Duodenal mucosa (tissue), 2 donors: ENCODE measurements around the gene DIP2C.

Experiments used
- H3K27ac ChIP-seq: one replicate; pipeline ENCODE4 v1.7.0; 2013; ENCODE audit warnings: low read depth, low read length
- H3K27me3 ChIP-seq, 2 donors: one replicate each; pipeline ENCODE4 v1.7.0; 2013; ENCODE audit warnings: low read length in 2 of 2, control low read depth in 1 of 2; ENCODE audit not compliant: insufficient read depth in 2 of 2, control insufficient read depth in 1 of 2
- H3K36me3 ChIP-seq, 2 donors: one replicate each; pipeline ENCODE4 v1.7.0; 2013; ENCODE audit warnings: low read length in 2 of 2, control low read depth in 1 of 2; ENCODE audit not compliant: insufficient read depth in 2 of 2, control insufficient read depth in 1 of 2
- H3K4me1 ChIP-seq, 2 donors: one replicate each; pipeline ENCODE4 v1.7.0; 2013; ENCODE audit warnings: low read length in 2 of 2, control low read depth in 1 of 2; ENCODE audit not compliant: insufficient read depth in 2 of 2, control insufficient read depth in 1 of 2
- H3K4me3 ChIP-seq, 2 donors: one replicate each; pipeline ENCODE4 v1.7.0; 2013; ENCODE audit warnings: low read length in 2 of 2, low read depth in 1 of 2
- H3K9ac ChIP-seq, 2 donors: one replicate each; pipeline ENCODE4 v1.7.0; 2013; ENCODE audit warnings: low read length in 2 of 2, low read depth in 1 of 2
- H3K9me3 ChIP-seq, 2 donors: one replicate each; pipeline ENCODE4 v1.7.0; 2013; ENCODE audit warnings: low read length in 2 of 2, control low read depth in 1 of 2; ENCODE audit not compliant: control insufficient read depth in 1 of 2

DIP2C gene

GRCh38 chr10:290026-290725, 399.3 kb downstream of the DIP2C start:
- Histone ChIP-seq H3K4me3 (no peak overlapping the region), H3K4me1 (no peaks in the 10 kb centered on the region), H3K9me3 (no peaks in the 10 kb centered on the region), H3K27me3 (no peaks in the 10 kb centered on the region), H3K9ac (no peak overlapping the region), H3K27ac (no peak overlapping the region), H3K36me3 (peaks cover 0 to 15% of the 10 kb centered on the region in 2 donors)

DNA sequence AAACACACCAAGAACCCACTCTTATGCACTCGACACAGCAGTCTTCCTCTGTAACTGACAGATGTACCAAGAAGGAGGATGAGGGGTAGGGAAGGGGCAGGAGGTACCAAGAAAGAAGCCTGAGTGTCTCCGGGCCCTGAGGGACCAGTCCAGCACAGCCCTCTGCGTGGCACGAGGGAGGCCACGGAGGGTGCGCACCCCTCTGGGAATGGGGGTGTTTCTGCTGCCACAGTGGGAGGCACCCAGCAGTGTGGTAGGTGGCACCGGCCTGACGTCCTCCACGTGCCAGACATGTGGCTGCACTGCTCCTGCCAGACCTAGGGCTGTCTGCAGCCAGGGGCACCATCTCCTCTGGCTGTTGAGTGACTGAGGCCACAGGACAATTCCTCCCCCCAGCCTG, 399.9 kb downstream of the DIP2C start:
- Histone ChIP-seq H3K9me3 (no peaks in the 10 kb centered on the region), H3K4me1 (no peaks in the 10 kb centered on the region), H3K27ac (no peak overlapping the region), H3K9ac (no peak overlapping the region), H3K36me3 (peaks cover 0 to 18% of the 10 kb centered on the region in 2 donors), H3K4me3 (no peak overlapping the region), H3K27me3 (no peaks in the 10 kb centered on the region)

- Histone ChIP-seq H3K9me3 (no peaks in the 10 kb centered on the region), H3K27ac (no peak overlapping the region)
Observed at GRCh38 chr10:288316-289200, 400.9 kb downstream of the DIP2C start.

GRCh38 chr10:287814-288213, 401.7 kb downstream of the DIP2C start:
- Histone ChIP-seq H3K27ac (no peak overlapping the region), H3K36me3 (peaks cover 8 to 29% of the 10 kb centered on the region in 2 donors), H3K4me1 (no peaks in the 10 kb centered on the region), H3K4me3 (no peak overlapping the region), H3K27me3 (no peaks in the 10 kb centered on the region), H3K9ac (no peak overlapping the region), H3K9me3 (no peaks in the 10 kb centered on the region)

More at GRCh38 chr10:288316-289200, 400.9 kb downstream of the DIP2C start:
- Histone ChIP-seq H3K36me3 (peaks cover 5 to 27% of the 10 kb centered on the region in 2 donors), H3K4me3 (no peak overlapping the region), H3K27me3 (no peaks in the 10 kb centered on the region), H3K4me1 (no peaks in the 10 kb centered on the region), H3K9ac (no peak overlapping the region)

DNA sequence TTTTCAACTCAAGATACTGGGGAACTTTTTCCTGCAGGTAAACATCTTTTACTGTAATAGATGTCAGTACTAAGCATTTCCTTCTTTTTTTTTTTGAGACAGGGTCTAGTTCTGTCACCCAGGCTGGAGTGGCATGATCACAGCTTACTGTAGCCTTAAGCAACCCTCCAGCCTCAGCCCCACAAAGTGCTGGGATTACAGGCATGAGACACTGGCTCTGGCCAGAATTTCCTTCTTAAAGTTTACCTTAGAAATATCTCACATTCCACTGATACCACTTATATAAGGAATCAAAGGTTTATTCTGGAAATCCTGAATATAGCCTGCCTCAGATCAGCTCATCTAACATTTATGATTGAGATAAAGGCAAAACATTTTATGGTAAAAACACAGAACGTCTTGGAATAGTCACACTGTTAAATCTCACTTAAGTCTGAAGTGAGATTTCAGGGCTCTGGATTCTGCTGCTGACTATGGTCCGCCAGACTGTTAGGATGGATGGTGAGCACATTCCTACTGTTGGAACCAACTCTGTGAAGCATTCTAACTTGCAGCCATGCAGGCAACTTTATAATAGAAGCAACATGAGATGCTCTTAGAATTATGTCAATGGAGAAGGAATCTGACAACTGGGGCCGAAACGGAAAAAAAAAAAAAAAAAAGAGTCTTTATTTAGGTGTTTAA, 402.3 kb downstream of the DIP2C start:
- no peak overlapping the region for H3K4me3 ChIP-seq
- H3K9ac ChIP-seq, result no peak overlapping the region
- no peaks in the 10 kb centered on the region for H3K27me3 ChIP-seq
- H3K27ac ChIP-seq, result no peak overlapping the region
- H3K4me1 ChIP-seq, result no peaks in the 10 kb centered on the region
- H3K9me3 ChIP-seq, result no peaks in the 10 kb centered on the region
- peaks cover 8 to 33% of the 10 kb centered on the region in 2 donors for H3K36me3 ChIP-seq

GRCh38 chr10:285216-285615, 404.3 kb downstream of the DIP2C start:
- H3K4me1 ChIP-seq, result no peaks in the 10 kb centered on the region
- H3K4me3 ChIP-seq, result no peak overlapping the region
- no peaks in the 10 kb centered on the region for H3K9me3 ChIP-seq
- no peaks in the 10 kb centered on the region for H3K27me3 ChIP-seq
- H3K36me3 ChIP-seq, result peaks cover 14 to 47% of the 10 kb centered on the region in 2 donors
- no peak overlapping the region for H3K9ac ChIP-seq
- H3K27ac ChIP-seq, result no peak overlapping the region

DNA sequence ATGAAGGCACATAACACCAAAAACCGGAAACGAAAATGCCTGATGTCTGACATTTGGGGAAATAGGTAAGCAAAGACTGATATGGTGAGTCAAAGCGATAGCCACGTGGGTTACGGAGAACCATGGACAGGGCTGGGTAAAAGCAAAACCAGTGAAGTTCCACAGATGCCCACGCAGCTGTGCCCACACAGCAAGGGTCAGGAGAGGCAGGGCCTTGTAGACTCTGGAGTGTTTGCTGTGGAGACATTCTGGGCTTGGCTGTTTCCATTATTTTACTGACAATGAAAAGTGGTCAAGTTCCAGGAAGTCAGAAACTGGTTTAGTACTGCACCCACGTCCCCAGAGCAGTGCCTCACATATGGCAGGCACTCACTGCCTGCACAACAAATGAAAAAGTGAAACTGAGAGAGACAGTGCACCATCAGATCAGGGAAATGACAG, 405.5 kb downstream of the DIP2C start:
- no peaks in the 10 kb centered on the region for H3K4me1 ChIP-seq
- H3K9ac ChIP-seq, result no peak overlapping the region
- no peaks in the 10 kb centered on the region for H3K27me3 ChIP-seq
- peaks cover 14 to 48% of the 10 kb centered on the region in 2 donors for H3K36me3 ChIP-seq
- H3K4me3 ChIP-seq, result no peak overlapping the region
- no peak overlapping the region for H3K27ac ChIP-seq
- H3K9me3 ChIP-seq, result no peaks in the 10 kb centered on the region

DNA sequence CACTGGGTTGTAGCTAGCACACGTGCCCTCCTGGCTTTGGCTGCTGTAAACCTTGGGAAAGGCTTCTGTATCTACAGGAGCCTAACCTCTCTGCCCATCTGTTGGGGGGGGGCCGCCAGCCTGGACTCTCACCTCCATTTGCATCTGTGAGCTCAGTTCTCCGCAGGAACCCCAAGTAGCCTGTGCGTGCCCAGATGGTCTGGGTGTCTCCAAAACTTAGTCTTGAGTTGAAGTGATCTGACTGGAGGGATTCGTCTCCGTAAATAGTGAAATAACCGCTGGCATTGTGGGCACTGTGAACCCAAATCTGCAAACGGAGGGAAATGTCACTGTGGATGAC, 406.4 kb downstream of the DIP2C start:
- no peak overlapping the region for H3K4me3 ChIP-seq
- H3K4me1 ChIP-seq, result no peaks in the 10 kb centered on the region
- H3K9me3 ChIP-seq, result no peaks in the 10 kb centered on the region
- no peak overlapping the region for H3K27ac ChIP-seq
- no peaks in the 10 kb centered on the region for H3K27me3 ChIP-seq
- no peak overlapping the region for H3K9ac ChIP-seq
- peaks cover 14 to 48% of the 10 kb centered on the region in 2 donors for H3K36me3 ChIP-seq

GRCh38 chr10:282294-283139, 407.0 kb downstream of the DIP2C start:
- Histone ChIP-seq H3K4me1 (no peaks in the 10 kb centered on the region), H3K9me3 (no peaks in the 10 kb centered on the region), H3K4me3 (no peak overlapping the region), H3K27me3 (no peaks in the 10 kb centered on the region), H3K36me3 (peaks cover 14 to 51% of the 10 kb centered on the region in 2 donors), H3K27ac (no peak overlapping the region), H3K9ac (no peak overlapping the region)
